ENCODE measurements around the gene IL15.
"Not testable (repeated sequence)": the region's sequence is repeated elsewhere in the genome, so short reads cannot be mapped to it uniquely, and the experiment has no call there.

The IL15 gene

GRCh38 chr4:141731481-141731880, 95.1 kb downstream of the IL15 start:
- Histone ChIP-seq H3K4me1 (ENCODE audit: control insufficient read depth in 1 of 2, insufficient read depth in 2 of 2, low read length in 2 of 2) (no peaks in the 10 kb centered on the region), H3K27me3 (ENCODE audit: low read depth, low read length) (no peaks in the 10 kb centered on the region), H3K36me3 (ENCODE audit: control insufficient read depth in 1 of 2, insufficient read depth in 2 of 2, low read length in 2 of 2) (peaks cover 6 to 29% of the 10 kb centered on the region in 2 donors)

GRCh38 chr4:141739636-141740035, 103.3 kb downstream of the IL15 start:
- Histone ChIP-seq H3K4me1 (ENCODE audit: control insufficient read depth in 1 of 2, insufficient read depth in 2 of 2, low read length in 2 of 2) (no peaks in the 10 kb centered on the region), H3K9me3 (ENCODE audit: control insufficient read depth in 1 of 2, low read length in 2 of 2) (peaks cover 0 to 34% of the 10 kb centered on the region in 2 donors), H3K4me3 (ENCODE audit: low read depth in 1 of 2, low read length in 2 of 2) (no peak overlapping the region), H3K27ac (ENCODE audit: low read length) (no peak overlapping the region), H3K36me3 (ENCODE audit: control insufficient read depth in 1 of 2, insufficient read depth in 2 of 2, low read length in 2 of 2) (no peaks in the 10 kb centered on the region), H3K27me3 (ENCODE audit: low read depth, low read length) (no peaks in the 10 kb centered on the region)

More at GRCh38 chr4:141731481-141731880, 95.1 kb downstream of the IL15 start:
- no peak overlapping the region for H3K4me3 ChIP-seq (ENCODE audit: low read depth in 1 of 2, low read length in 2 of 2)
- no peaks in the 10 kb centered on the region for H3K9me3 ChIP-seq (ENCODE audit: control insufficient read depth in 1 of 2, low read length in 2 of 2)
- no peak overlapping the region for H3K27ac ChIP-seq (ENCODE audit: low read length)

- Histone ChIP-seq H3K9me3 (ENCODE audit: control insufficient read depth in 1 of 2, low read length in 2 of 2) (peaks cover 0 to 8% of the 10 kb centered on the region in 2 donors), H3K27ac (ENCODE audit: low read length) (no peak overlapping the region), H3K4me1 (ENCODE audit: control insufficient read depth in 1 of 2, insufficient read depth in 2 of 2, low read length in 2 of 2) (no peaks in the 10 kb centered on the region), H3K27me3 (ENCODE audit: low read depth, low read length) (no peaks in the 10 kb centered on the region), H3K36me3 (ENCODE audit: control insufficient read depth in 1 of 2, insufficient read depth in 2 of 2, low read length in 2 of 2) (no peaks in the 10 kb centered on the region), H3K4me3 (ENCODE audit: low read depth in 1 of 2, low read length in 2 of 2) (no peak overlapping the region)
These were observed 109.6 kb downstream of the IL15 start for GRCh38 chr4:141746026-141746425.

- not testable (repeated sequence) for H3K9me3 ChIP-seq (ENCODE audit: control insufficient read depth in 1 of 2, low read length in 2 of 2); H3K27ac ChIP-seq (ENCODE audit: low read length); H3K4me1 ChIP-seq (ENCODE audit: control insufficient read depth in 1 of 2, insufficient read depth in 2 of 2, low read length in 2 of 2); H3K4me3 ChIP-seq (ENCODE audit: low read depth in 1 of 2, low read length in 2 of 2); H3K36me3 ChIP-seq (ENCODE audit: control insufficient read depth in 1 of 2, insufficient read depth in 2 of 2, low read length in 2 of 2); H3K27me3 ChIP-seq (ENCODE audit: low read depth, low read length)
These were observed 115.4 kb downstream of the IL15 start for GRCh38 chr4:141751806-141752205.

GRCh38 chr4:141757287-141757686, 120.9 kb downstream of the IL15 start:
- no peaks in the 10 kb centered on the region for H3K36me3 ChIP-seq (ENCODE audit: control insufficient read depth in 1 of 2, insufficient read depth in 2 of 2, low read length in 2 of 2)
- H3K9me3 ChIP-seq (ENCODE audit: control insufficient read depth in 1 of 2, low read length in 2 of 2), result no peaks in the 10 kb centered on the region
- no peaks in the 10 kb centered on the region for H3K27me3 ChIP-seq (ENCODE audit: low read depth, low read length)
- no peak overlapping the region for H3K27ac ChIP-seq (ENCODE audit: low read length)
- H3K4me1 ChIP-seq (ENCODE audit: control insufficient read depth in 1 of 2, insufficient read depth in 2 of 2, low read length in 2 of 2), result no peaks in the 10 kb centered on the region
- H3K4me3 ChIP-seq (ENCODE audit: low read depth in 1 of 2, low read length in 2 of 2), result no peak overlapping the region

GRCh38 chr4:141759796-141760425, 123.5 kb downstream of the IL15 start:
- Histone ChIP-seq H3K4me1 (ENCODE audit: control insufficient read depth in 1 of 2, insufficient read depth in 2 of 2, low read length in 2 of 2) (no peaks in the 10 kb centered on the region), H3K4me3 (ENCODE audit: low read depth in 1 of 2, low read length in 2 of 2) (no peak overlapping the region), H3K27ac (ENCODE audit: low read length) (no peak overlapping the region), H3K36me3 (ENCODE audit: control insufficient read depth in 1 of 2, insufficient read depth in 2 of 2, low read length in 2 of 2) (no peaks in the 10 kb centered on the region), H3K27me3 (ENCODE audit: low read depth, low read length) (no peaks in the 10 kb centered on the region), H3K9me3 (ENCODE audit: control insufficient read depth in 1 of 2, low read length in 2 of 2) (no peaks in the 10 kb centered on the region)

GRCh38 chr4:141761926-141762325, 125.5 kb downstream of the IL15 start:
- no peaks in the 10 kb centered on the region for H3K36me3 ChIP-seq (ENCODE audit: control insufficient read depth in 1 of 2, insufficient read depth in 2 of 2, low read length in 2 of 2)
- no peak overlapping the region for H3K4me3 ChIP-seq (ENCODE audit: low read depth in 1 of 2, low read length in 2 of 2)
- no peaks in the 10 kb centered on the region for H3K27me3 ChIP-seq (ENCODE audit: low read depth, low read length)
- H3K9me3 ChIP-seq (ENCODE audit: control insufficient read depth in 1 of 2, low read length in 2 of 2), result no peaks in the 10 kb centered on the region
- no peak overlapping the region for H3K27ac ChIP-seq (ENCODE audit: low read length)
- H3K4me1 ChIP-seq (ENCODE audit: control insufficient read depth in 1 of 2, insufficient read depth in 2 of 2, low read length in 2 of 2), result no peaks in the 10 kb centered on the region

GRCh38 chr4:141763374-141763773, 127.0 kb downstream of the IL15 start:
- Histone ChIP-seq H3K4me3 (ENCODE audit: low read depth in 1 of 2, low read length in 2 of 2) (no peak overlapping the region), H3K36me3 (ENCODE audit: control insufficient read depth in 1 of 2, insufficient read depth in 2 of 2, low read length in 2 of 2) (no peaks in the 10 kb centered on the region), H3K27ac (ENCODE audit: low read length) (no peak overlapping the region), H3K4me1 (ENCODE audit: control insufficient read depth in 1 of 2, insufficient read depth in 2 of 2, low read length in 2 of 2) (no peaks in the 10 kb centered on the region), H3K9me3 (ENCODE audit: control insufficient read depth in 1 of 2, low read length in 2 of 2) (no peaks in the 10 kb centered on the region), H3K27me3 (ENCODE audit: low read depth, low read length) (no peaks in the 10 kb centered on the region)

- H3K4me1 ChIP-seq (ENCODE audit: control insufficient read depth in 1 of 2, insufficient read depth in 2 of 2, low read length in 2 of 2), result no peaks in the 10 kb centered on the region
- no peaks in the 10 kb centered on the region for H3K9me3 ChIP-seq (ENCODE audit: control insufficient read depth in 1 of 2, low read length in 2 of 2)
- H3K27me3 ChIP-seq (ENCODE audit: low read depth, low read length), result no peaks in the 10 kb centered on the region
- H3K4me3 ChIP-seq (ENCODE audit: low read depth in 1 of 2, low read length in 2 of 2), result no peak overlapping the region
- H3K27ac ChIP-seq (ENCODE audit: low read length), result no peak overlapping the region
- no peaks in the 10 kb centered on the region for H3K36me3 ChIP-seq (ENCODE audit: control insufficient read depth in 1 of 2, insufficient read depth in 2 of 2, low read length in 2 of 2)
These were observed 132.6 kb downstream of the IL15 start for GRCh38 chr4:141768954-141769353.

- no peak overlapping the region for H3K27ac ChIP-seq (ENCODE audit: low read length)
- no peak overlapping the region for H3K4me3 ChIP-seq (ENCODE audit: low read depth in 1 of 2, low read length in 2 of 2)
- no peaks in the 10 kb centered on the region for H3K9me3 ChIP-seq (ENCODE audit: control insufficient read depth in 1 of 2, low read length in 2 of 2)
- no peaks in the 10 kb centered on the region for H3K4me1 ChIP-seq (ENCODE audit: control insufficient read depth in 1 of 2, insufficient read depth in 2 of 2, low read length in 2 of 2)
- no peaks in the 10 kb centered on the region for H3K27me3 ChIP-seq (ENCODE audit: low read depth, low read length)
- no peaks in the 10 kb centered on the region for H3K36me3 ChIP-seq (ENCODE audit: control insufficient read depth in 1 of 2, insufficient read depth in 2 of 2, low read length in 2 of 2)
These were observed 135.8 kb downstream of the IL15 start for GRCh38 chr4:141771889-141772830.

- H3K27ac ChIP-seq (ENCODE audit: low read length), result no peak overlapping the region
- H3K4me1 ChIP-seq (ENCODE audit: control insufficient read depth in 1 of 2, insufficient read depth in 2 of 2, low read length in 2 of 2), result no peaks in the 10 kb centered on the region
- H3K4me3 ChIP-seq (ENCODE audit: low read depth in 1 of 2, low read length in 2 of 2), result no peak overlapping the region
- no peaks in the 10 kb centered on the region for H3K9me3 ChIP-seq (ENCODE audit: control insufficient read depth in 1 of 2, low read length in 2 of 2)
- no peaks in the 10 kb centered on the region for H3K27me3 ChIP-seq (ENCODE audit: low read depth, low read length)
- H3K36me3 ChIP-seq (ENCODE audit: control insufficient read depth in 1 of 2, insufficient read depth in 2 of 2, low read length in 2 of 2), result no peaks in the 10 kb centered on the region
These were observed 136.5 kb downstream of the IL15 start for GRCh38 chr4:141772838-141773237.

Measured in muscle layer of duodenum (tissue), 2 donors.